ENCODE data around the gene BANK1. TPM values are rescaled to one million over a fixed set of nuclear protein-coding genes. Genes with fewer than 3 reads are reported as not detected.

Gene BANK1
- total RNA-seq, 1 experiment from 2014 or later = 2.2 TPM

DNA sequence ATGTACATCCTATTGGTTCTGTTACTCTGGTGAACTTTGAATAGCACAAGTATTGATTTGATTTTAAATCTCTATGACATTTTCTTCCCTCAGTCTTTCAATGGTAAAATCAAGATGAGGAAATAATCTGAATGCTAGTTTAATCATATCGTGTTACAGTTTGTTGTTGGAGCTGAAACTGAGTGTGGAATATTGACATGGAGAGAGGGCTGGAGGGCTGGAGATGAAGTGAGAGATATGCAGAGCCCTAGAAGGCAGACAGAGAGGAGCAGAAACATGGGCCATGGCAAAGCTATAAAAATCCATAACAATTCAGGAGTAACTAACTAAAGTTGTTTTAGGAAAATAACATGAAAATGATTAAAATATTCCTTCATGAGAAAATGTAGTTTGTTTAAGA lies 141.1 kb downstream of the BANK1 start:
- Histone ChIP-seq H3K9me2 (ENCODE audit: insufficient read depth) (no peaks in the 10 kb centered on the region; the same call in 1 of the 2 replicates), H3K9me3 (ENCODE audit: insufficient read depth, low read depth) (no peaks in the 10 kb centered on the region), H4K20me1 (ENCODE audit: insufficient read depth) (no peaks in the 10 kb centered on the region), H3F3A (ENCODE audit: insufficient read depth, low read depth) (no peaks in the 10 kb centered on the region), H3K4me2 (no peak overlapping the region), H3K4me1 (replicated peaks; ENCODE audit: insufficient read depth) (no peaks in the 10 kb centered on the region), H3K27me3 (ENCODE audit: insufficient read depth, low read depth) (no peaks in the 10 kb centered on the region), H3K4me3 (no peak overlapping the region), H3K79me2 (ENCODE audit: low read depth) (no peaks in the 10 kb centered on the region), H3K27ac (no peak overlapping the region), H3K36me3 (ENCODE audit: low read depth) (no peaks in the 10 kb centered on the region), H2AFZ (no peak overlapping the region)
- POLR2A ChIA-PET (ENCODE audit: unreplicated experiment) = no interaction called here
- TF ChIP-seq, protein P1, sequence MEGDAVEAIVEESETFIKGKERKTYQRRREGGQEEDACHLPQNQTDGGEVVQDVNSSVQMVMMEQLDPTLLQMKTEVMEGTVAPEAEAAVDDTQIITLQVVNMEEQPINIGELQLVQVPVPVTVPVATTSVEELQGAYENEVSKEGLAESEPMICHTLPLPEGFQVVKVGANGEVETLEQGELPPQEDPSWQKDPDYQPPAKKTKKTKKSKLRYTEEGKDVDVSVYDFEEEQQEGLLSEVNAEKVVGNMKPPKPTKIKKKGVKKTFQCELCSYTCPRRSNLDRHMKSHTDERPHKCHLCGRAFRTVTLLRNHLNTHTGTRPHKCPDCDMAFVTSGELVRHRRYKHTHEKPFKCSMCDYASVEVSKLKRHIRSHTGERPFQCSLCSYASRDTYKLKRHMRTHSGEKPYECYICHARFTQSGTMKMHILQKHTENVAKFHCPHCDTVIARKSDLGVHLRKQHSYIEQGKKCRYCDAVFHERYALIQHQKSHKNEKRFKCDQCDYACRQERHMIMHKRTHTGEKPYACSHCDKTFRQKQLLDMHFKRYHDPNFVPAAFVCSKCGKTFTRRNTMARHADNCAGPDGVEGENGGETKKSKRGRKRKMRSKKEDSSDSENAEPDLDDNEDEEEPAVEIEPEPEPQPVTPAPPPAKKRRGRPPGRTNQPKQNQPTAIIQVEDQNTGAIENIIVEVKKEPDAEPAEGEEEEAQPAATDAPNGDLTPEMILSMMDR (conservative IDR thresholded peaks at IDR 0.05) = no peak
- TF ChIP-seq EZH2 (IDR thresholded peaks at IDR 0.05; ENCODE audit: low read depth) = no peak
- DNase-seq = no peak
- BruUV-seq (replicated peaks) = no TSS peak
- intact Hi-C loops (cut with micrococcal nuclease; ENCODE audit: unreplicated experiment) = no loop called here
- CTCF ChIA-PET = no interaction called here

DNA sequence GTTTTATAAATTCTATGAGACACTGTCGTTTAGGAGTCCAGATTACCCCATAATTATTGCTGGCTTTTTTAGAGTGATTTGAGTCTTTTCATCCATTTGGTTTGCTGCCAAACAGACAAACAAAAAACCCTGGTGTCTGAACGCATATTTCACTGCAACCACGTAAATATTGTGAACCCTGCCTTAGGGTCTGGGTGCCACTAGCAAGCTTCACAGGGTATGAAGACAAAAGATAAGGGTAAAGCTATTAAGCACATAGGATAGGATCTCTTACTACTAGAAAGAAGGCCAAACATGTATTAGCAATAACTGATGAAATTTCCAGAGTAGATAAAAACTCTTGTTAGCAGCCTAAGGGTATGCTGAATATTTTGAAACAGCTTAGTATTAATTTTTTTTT lies 143.3 kb downstream of the BANK1 start:
- no peaks in the 10 kb centered on the region; the same call in 1 of the 2 replicates for H3K9me2 ChIP-seq (ENCODE audit: insufficient read depth)
- no peak overlapping the region for H3K27ac ChIP-seq
- H3F3A ChIP-seq (ENCODE audit: insufficient read depth, low read depth) = no peaks in the 10 kb centered on the region
- H3K36me3 ChIP-seq (ENCODE audit: low read depth) = no peaks in the 10 kb centered on the region
- H3K79me2 ChIP-seq (ENCODE audit: low read depth) = no peaks in the 10 kb centered on the region
- POLR2A ChIA-PET (ENCODE audit: unreplicated experiment) = no interaction called here
- no peaks in the 10 kb centered on the region for H3K27me3 ChIP-seq (ENCODE audit: insufficient read depth, low read depth)
- intact Hi-C loops (cut with micrococcal nuclease; ENCODE audit: unreplicated experiment) = loop anchor here (2.0 kb wide), 1 partner anchor 13 kb away; no protein-coding TSS in a partner anchor
- H4K20me1 ChIP-seq (ENCODE audit: insufficient read depth) = no peaks in the 10 kb centered on the region
- no peak for TF ChIP-seq EZH2 (IDR thresholded peaks at IDR 0.05; ENCODE audit: low read depth)
- TF ChIP-seq, protein P1 (conservative IDR thresholded peaks at IDR 0.05) = no peak
- no peak overlapping the region for H3K4me2 ChIP-seq
- no TSS peak for BruUV-seq (replicated peaks)
- no peaks in the 10 kb centered on the region for H3K9me3 ChIP-seq (ENCODE audit: insufficient read depth, low read depth)
- CTCF ChIA-PET = interaction anchor here (0.6 kb wide), 1 partner anchor 497 kb away, joined by 9 read pairs; no protein-coding TSS in a partner anchor
- no peak overlapping the region for H2AFZ ChIP-seq
- no peak for DNase-seq
- H3K4me1 ChIP-seq (replicated peaks; ENCODE audit: insufficient read depth) = no peaks in the 10 kb centered on the region
- no peak overlapping the region for H3K4me3 ChIP-seq

DNA sequence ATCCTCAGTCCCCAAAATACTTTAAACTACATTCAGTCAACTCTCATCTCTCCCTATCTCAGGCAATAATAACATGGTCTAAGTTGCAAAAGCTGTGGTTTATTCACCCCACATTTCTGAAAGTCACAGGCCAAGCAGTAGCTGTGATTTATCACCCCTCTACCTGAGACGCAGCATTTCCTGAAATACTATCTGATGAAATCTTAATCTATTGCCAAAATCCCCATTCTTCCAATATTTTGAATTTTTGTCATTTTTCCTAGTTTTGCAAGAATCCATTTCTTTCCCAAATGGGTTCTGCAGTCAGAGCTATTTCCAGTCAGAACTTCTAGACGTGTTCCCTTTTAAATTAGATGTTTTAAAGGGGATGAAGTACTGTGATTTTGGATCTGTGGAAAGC lies 148.3 kb downstream of the BANK1 start:
- intact Hi-C loops (cut with micrococcal nuclease; ENCODE audit: unreplicated experiment) = no loop called here
- H4K20me1 ChIP-seq (ENCODE audit: insufficient read depth) = no peaks in the 10 kb centered on the region
- no peak overlapping the region for H3K27ac ChIP-seq
- no peaks in the 10 kb centered on the region for H3K36me3 ChIP-seq (ENCODE audit: low read depth)
- TF ChIP-seq, protein P1 (conservative IDR thresholded peaks at IDR 0.05) = no peak
- TF ChIP-seq EZH2 (IDR thresholded peaks at IDR 0.05; ENCODE audit: low read depth) = no peak
- H3K9me2 ChIP-seq (ENCODE audit: insufficient read depth) = no peaks in the 10 kb centered on the region
- no peak overlapping the region for H2AFZ ChIP-seq
- no TSS peak for BruUV-seq (replicated peaks)
- H3K4me2 ChIP-seq = no peak overlapping the region
- no peak for DNase-seq
- CTCF ChIA-PET = no interaction called here
- H3K79me2 ChIP-seq (ENCODE audit: low read depth) = no peaks in the 10 kb centered on the region
- POLR2A ChIA-PET (ENCODE audit: unreplicated experiment) = no interaction called here
- no peaks in the 10 kb centered on the region for H3K27me3 ChIP-seq (ENCODE audit: insufficient read depth, low read depth)
- H3K4me1 ChIP-seq (replicated peaks; ENCODE audit: insufficient read depth) = no peaks in the 10 kb centered on the region
- H3F3A ChIP-seq (ENCODE audit: insufficient read depth, low read depth) = no peaks in the 10 kb centered on the region
- H3K9me3 ChIP-seq (ENCODE audit: insufficient read depth, low read depth) = no peaks in the 10 kb centered on the region
- no peak overlapping the region for H3K4me3 ChIP-seq

Measured in PC-9 (cell line).